ENCODE results near the gene CCL23.

CCL23 gene

GRCh38 chr17:35973333-35974260 is 44.2 kb downstream of the CCL23 start:
- no peaks in the 10 kb centered on the region for H3K9me3 ChIP-seq (ENCODE audit: insufficient read depth, low read length)
- no peak overlapping the region for H3K4me2 ChIP-seq (ENCODE audit: low read depth, low read length, poor library complexity, severe bottlenecking)
- H3K9me2 ChIP-seq (replicated peaks; ENCODE audit: insufficient read depth, low read length) = no peaks in the 10 kb centered on the region
- no peaks in the 10 kb centered on the region for H3K27me3 ChIP-seq (ENCODE audit: low read length)
- no peaks in the 10 kb centered on the region for H3F3A ChIP-seq (ENCODE audit: insufficient read depth)
- H3K4me3 ChIP-seq (ENCODE audit: insufficient read depth, low read length, poor library complexity, severe bottlenecking) = no peak overlapping the region
- no peaks in the 10 kb centered on the region for H3K36me3 ChIP-seq (ENCODE audit: low read length)
- no peak overlapping the region for H2AFZ ChIP-seq (ENCODE audit: low read depth, low read length, severe bottlenecking)
- no peak for TF ChIP-seq CTCF (IDR thresholded peaks at IDR 0.05; ENCODE audit: insufficient read depth, low read length, poor library complexity, severe bottlenecking)
- no peak for TF ChIP-seq EZH2phosphoT487 (conservative IDR thresholded peaks at IDR 0.05; ENCODE audit: low read length)
- no peaks in the 10 kb centered on the region for H3K79me2 ChIP-seq (ENCODE audit: insufficient read depth, low read length)
- no peaks in the 10 kb centered on the region for H4K20me1 ChIP-seq (ENCODE audit: low read depth, low read length)
- no peak overlapping the region for H3K27ac ChIP-seq (ENCODE audit: low read depth, low read length)
- no peak overlapping the region for H3K9ac ChIP-seq (ENCODE audit: low read length)

- no peaks in the 10 kb centered on the region for H4K20me1 ChIP-seq (ENCODE audit: low read depth, low read length)
- H3K9me2 ChIP-seq (replicated peaks; ENCODE audit: insufficient read depth, low read length) = no peaks in the 10 kb centered on the region
- no peak overlapping the region for H3K27ac ChIP-seq (ENCODE audit: low read depth, low read length)
- H3K36me3 ChIP-seq (ENCODE audit: low read length) = no peaks in the 10 kb centered on the region
- H3F3A ChIP-seq (ENCODE audit: insufficient read depth) = no peaks in the 10 kb centered on the region
- no peak overlapping the region for H3K4me2 ChIP-seq (ENCODE audit: low read depth, low read length, poor library complexity, severe bottlenecking)
- H3K27me3 ChIP-seq (ENCODE audit: low read length) = no peaks in the 10 kb centered on the region
- H3K79me2 ChIP-seq (ENCODE audit: insufficient read depth, low read length) = no peaks in the 10 kb centered on the region
- H2AFZ ChIP-seq (ENCODE audit: low read depth, low read length, severe bottlenecking) = no peak overlapping the region
- no peak for TF ChIP-seq EZH2phosphoT487 (conservative IDR thresholded peaks at IDR 0.05; ENCODE audit: low read length)
- no peak for TF ChIP-seq CTCF (IDR thresholded peaks at IDR 0.05; ENCODE audit: insufficient read depth, low read length, poor library complexity, severe bottlenecking)
- no peak overlapping the region for H3K9ac ChIP-seq (ENCODE audit: low read length)
- H3K4me3 ChIP-seq (ENCODE audit: insufficient read depth, low read length, poor library complexity, severe bottlenecking) = no peak overlapping the region
- H3K9me3 ChIP-seq (ENCODE audit: insufficient read depth, low read length) = no peaks in the 10 kb centered on the region
Observed at GRCh38 chr17:35972945-35973332, 44.8 kb downstream of the CCL23 start.

DNA sequence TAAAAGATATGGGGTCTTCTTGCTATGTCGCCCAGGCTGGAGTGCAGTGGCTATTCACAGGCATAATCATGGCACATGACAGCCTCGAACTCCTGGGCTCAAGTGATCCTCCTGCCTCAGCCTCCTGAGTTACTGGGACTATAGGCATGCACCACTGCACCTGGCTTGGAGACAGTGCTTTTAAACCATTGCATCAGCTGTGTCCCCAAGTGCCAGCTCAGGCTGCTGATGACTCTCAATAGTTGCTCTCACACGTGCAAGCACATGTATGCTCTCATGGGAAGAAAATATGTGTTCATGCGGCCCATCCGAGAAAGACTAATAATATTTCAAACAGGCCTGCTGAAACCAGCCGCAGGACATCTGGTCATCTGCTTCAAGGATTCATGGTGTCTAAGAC is 45.2 kb downstream of the CCL23 start:
- Histone ChIP-seq H3K79me2 (ENCODE audit: insufficient read depth, low read length) (no peaks in the 10 kb centered on the region), H2AFZ (ENCODE audit: low read depth, low read length, severe bottlenecking) (no peak overlapping the region), H3K27ac (ENCODE audit: low read depth, low read length) (no peak overlapping the region), H3K9me3 (ENCODE audit: insufficient read depth, low read length) (no peaks in the 10 kb centered on the region), H3K4me3 (ENCODE audit: insufficient read depth, low read length, poor library complexity, severe bottlenecking) (no peak overlapping the region), H3K4me2 (ENCODE audit: low read depth, low read length, poor library complexity, severe bottlenecking) (no peak overlapping the region), H3K36me3 (ENCODE audit: low read length) (no peaks in the 10 kb centered on the region), H3K9ac (ENCODE audit: low read length) (no peak overlapping the region), H4K20me1 (ENCODE audit: low read depth, low read length) (no peaks in the 10 kb centered on the region), H3F3A (ENCODE audit: insufficient read depth) (no peaks in the 10 kb centered on the region), H3K27me3 (ENCODE audit: low read length) (no peaks in the 10 kb centered on the region), H3K9me2 (replicated peaks; ENCODE audit: insufficient read depth, low read length) (no peaks in the 10 kb centered on the region)
- no peak for TF ChIP-seq EZH2phosphoT487 (conservative IDR thresholded peaks at IDR 0.05; ENCODE audit: low read length)
- no peak for TF ChIP-seq CTCF (IDR thresholded peaks at IDR 0.05; ENCODE audit: insufficient read depth, low read length, poor library complexity, severe bottlenecking)
